ENCODE results near the gene GARS1.
"Not testable (repeated sequence)": the region's sequence is repeated elsewhere in the genome, so short reads cannot be mapped to it uniquely, and the experiment has no call there.

GARS1 gene

GRCh38 chr7:30562909-30563308 lies 31.8 kb upstream of the GARS1 start:
- DNase-seq (ENCODE audit: low spot score), result no peak
- Histone ChIP-seq H3K4me1 (ENCODE audit: insufficient read depth, poor library complexity, severe bottlenecking) (peaks cover 11% of the 10 kb centered on the region), H3K9me3 (ENCODE audit: severe bottlenecking) (no peaks in the 10 kb centered on the region)

GRCh38 chr7:30563326-30563942 lies 31.2 kb upstream of the GARS1 start:
- peak; percentile 80 for ATAC-seq (ENCODE audit: low read depth)
- H3K4me3 ChIP-seq (ENCODE audit: severe bottlenecking), result no peak overlapping the region
- DNase-seq (ENCODE audit: low spot score), result peak; percentile 74
- 0 out of 2 replicates have a peak, but pooled peaks cover 10% of the 10 kb centered on the region for H3K36me3 ChIP-seq (ENCODE audit: low read depth)
- no peak for TF ChIP-seq CTCF (IDR thresholded peaks at IDR 0.05; ENCODE audit: poor library complexity, severe bottlenecking)
- H3K27ac ChIP-seq (ENCODE audit: poor library complexity, severe bottlenecking), result peak overlapping the region; percentile 0
- peaks cover 11% of the 10 kb centered on the region for H3K4me1 ChIP-seq (ENCODE audit: insufficient read depth, poor library complexity, severe bottlenecking)
- no peaks in the 10 kb centered on the region for H3K27me3 ChIP-seq (ENCODE audit: insufficient read depth, poor library complexity, severe bottlenecking)
- no peaks in the 10 kb centered on the region for H3K9me3 ChIP-seq (ENCODE audit: severe bottlenecking)

More at GRCh38 chr7:30562909-30563308, 31.8 kb upstream of the GARS1 start:
- no peak for TF ChIP-seq CTCF (IDR thresholded peaks at IDR 0.05; ENCODE audit: poor library complexity, severe bottlenecking)
- no peak for ATAC-seq (ENCODE audit: low read depth)
- no peak overlapping the region for H3K4me3 ChIP-seq (ENCODE audit: severe bottlenecking)
- peak overlapping the region; percentile 0 for H3K27ac ChIP-seq (ENCODE audit: poor library complexity, severe bottlenecking)
- no peaks in the 10 kb centered on the region for H3K27me3 ChIP-seq (ENCODE audit: insufficient read depth, poor library complexity, severe bottlenecking)
- 0 out of 2 replicates have a peak, but pooled peaks cover 10% of the 10 kb centered on the region for H3K36me3 ChIP-seq (ENCODE audit: low read depth)

- Histone ChIP-seq H3K36me3 (ENCODE audit: low read depth) (0 out of 2 replicates have a peak, but pooled peaks cover 10% of the 10 kb centered on the region), H3K27ac (ENCODE audit: poor library complexity, severe bottlenecking) (no peak overlapping the region), H3K4me1 (ENCODE audit: insufficient read depth, poor library complexity, severe bottlenecking) (peaks cover 11% of the 10 kb centered on the region), H3K27me3 (ENCODE audit: insufficient read depth, poor library complexity, severe bottlenecking) (no peaks in the 10 kb centered on the region), H3K9me3 (ENCODE audit: severe bottlenecking) (no peaks in the 10 kb centered on the region), H3K4me3 (ENCODE audit: severe bottlenecking) (no peak overlapping the region)
- DNase-seq (ENCODE audit: low spot score) (no peak), ATAC-seq (ENCODE audit: low read depth) (peak; percentile 85)
- peak; percentile 84 for TF ChIP-seq CTCF (IDR thresholded peaks at IDR 0.05; ENCODE audit: poor library complexity, severe bottlenecking)
These were observed 30.3 kb upstream of the GARS1 start for GRCh38 chr7:30564243-30564892.

GRCh38 chr7:30566596-30566995 lies 28.1 kb upstream of the GARS1 start:
- H3K9me3 ChIP-seq (ENCODE audit: severe bottlenecking), result no peaks in the 10 kb centered on the region
- peaks cover 13% of the 10 kb centered on the region; the same call in 1 of the 2 replicates for H3K36me3 ChIP-seq (ENCODE audit: low read depth)
- H3K4me1 ChIP-seq (ENCODE audit: insufficient read depth, poor library complexity, severe bottlenecking), result peaks cover 8% of the 10 kb centered on the region
- no peaks in the 10 kb centered on the region for H3K27me3 ChIP-seq (ENCODE audit: insufficient read depth, poor library complexity, severe bottlenecking)
- H3K4me3 ChIP-seq (ENCODE audit: severe bottlenecking), result no peak overlapping the region
- H3K27ac ChIP-seq (ENCODE audit: poor library complexity, severe bottlenecking), result no peak overlapping the region
- DNase-seq (ENCODE audit: low spot score) (no peak), ATAC-seq (ENCODE audit: low read depth) (no peak)
- no peak for TF ChIP-seq CTCF (IDR thresholded peaks at IDR 0.05; ENCODE audit: poor library complexity, severe bottlenecking)

- no peak for ATAC-seq (ENCODE audit: low read depth)
- no peak for TF ChIP-seq CTCF (IDR thresholded peaks at IDR 0.05; ENCODE audit: poor library complexity, severe bottlenecking)
These were observed 27.6 kb upstream of the GARS1 start for GRCh38 chr7:30567081-30567480.

GRCh38 chr7:30570238-30570637 lies 24.4 kb upstream of the GARS1 start:
- H3K27ac ChIP-seq (ENCODE audit: poor library complexity, severe bottlenecking); ATAC-seq (ENCODE audit: low read depth); H3K9me3 ChIP-seq (ENCODE audit: severe bottlenecking); H3K27me3 ChIP-seq (ENCODE audit: insufficient read depth, poor library complexity, severe bottlenecking); H3K4me3 ChIP-seq (ENCODE audit: severe bottlenecking); DNase-seq (ENCODE audit: low spot score); H3K4me1 ChIP-seq (ENCODE audit: insufficient read depth, poor library complexity, severe bottlenecking): not testable (repeated sequence)
- peaks cover 18% of the 10 kb centered on the region for H3K36me3 ChIP-seq (ENCODE audit: low read depth)

More at GRCh38 chr7:30567081-30567480, 27.6 kb upstream of the GARS1 start:
- H3K36me3 ChIP-seq (ENCODE audit: low read depth), result peaks cover 13% of the 10 kb centered on the region; the same call in 1 of the 2 replicates
- no peak overlapping the region for H3K27ac ChIP-seq (ENCODE audit: poor library complexity, severe bottlenecking)
- DNase-seq (ENCODE audit: low spot score), result no peak
- no peak overlapping the region for H3K4me3 ChIP-seq (ENCODE audit: severe bottlenecking)
- H3K27me3 ChIP-seq (ENCODE audit: insufficient read depth, poor library complexity, severe bottlenecking), result no peaks in the 10 kb centered on the region
- H3K4me1 ChIP-seq (ENCODE audit: insufficient read depth, poor library complexity, severe bottlenecking), result peaks cover 8% of the 10 kb centered on the region
- H3K9me3 ChIP-seq (ENCODE audit: severe bottlenecking), result no peaks in the 10 kb centered on the region

Measured in RWPE2 (cell line).